Fibroblast of villous mesenchyme (primary cell): ENCODE data around the gene CALR3. TPM values are rescaled to one million over a fixed set of nuclear protein-coding genes. Genes with fewer than 3 reads are reported as not detected.
"Not testable (repeated sequence)": the region's sequence is repeated elsewhere in the genome, so short reads cannot be mapped to it uniquely, and the experiment has no call there.

ENCODE experiments used
- DNase-seq: peaks from one replicate; pipeline ENCODE4 v3.0.0-alpha.2; 2010; ENCODE audit warnings: low read depth
- H3K4me3 ChIP-seq: 2 replicates; pipeline ENCODE4 v1.5.1; 2011; ENCODE audit warnings: low read depth, mild to moderate bottlenecking, low read length
- total RNA-seq: library from RNA; depleted of rRNA; stranded (reverse); fragments of >200 nt; gene quantifications from 2 replicates; pipeline ENCODE4 v1.2.3, GENCODE V29; 2012
- TF ChIP-seq, protein P1 (sequence below): IDR thresholded peaks from 2 replicates; pipeline ENCODE4 v1.5.1; 2012; ENCODE audit warnings: low read depth, mild to moderate bottlenecking, low read length; ENCODE audit not compliant: insufficient read depth

CALR3 gene, protein sequence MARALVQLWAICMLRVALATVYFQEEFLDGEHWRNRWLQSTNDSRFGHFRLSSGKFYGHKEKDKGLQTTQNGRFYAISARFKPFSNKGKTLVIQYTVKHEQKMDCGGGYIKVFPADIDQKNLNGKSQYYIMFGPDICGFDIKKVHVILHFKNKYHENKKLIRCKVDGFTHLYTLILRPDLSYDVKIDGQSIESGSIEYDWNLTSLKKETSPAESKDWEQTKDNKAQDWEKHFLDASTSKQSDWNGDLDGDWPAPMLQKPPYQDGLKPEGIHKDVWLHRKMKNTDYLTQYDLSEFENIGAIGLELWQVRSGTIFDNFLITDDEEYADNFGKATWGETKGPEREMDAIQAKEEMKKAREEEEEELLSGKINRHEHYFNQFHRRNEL
- total RNA-seq, result not detected in 2 replicates

DNA sequence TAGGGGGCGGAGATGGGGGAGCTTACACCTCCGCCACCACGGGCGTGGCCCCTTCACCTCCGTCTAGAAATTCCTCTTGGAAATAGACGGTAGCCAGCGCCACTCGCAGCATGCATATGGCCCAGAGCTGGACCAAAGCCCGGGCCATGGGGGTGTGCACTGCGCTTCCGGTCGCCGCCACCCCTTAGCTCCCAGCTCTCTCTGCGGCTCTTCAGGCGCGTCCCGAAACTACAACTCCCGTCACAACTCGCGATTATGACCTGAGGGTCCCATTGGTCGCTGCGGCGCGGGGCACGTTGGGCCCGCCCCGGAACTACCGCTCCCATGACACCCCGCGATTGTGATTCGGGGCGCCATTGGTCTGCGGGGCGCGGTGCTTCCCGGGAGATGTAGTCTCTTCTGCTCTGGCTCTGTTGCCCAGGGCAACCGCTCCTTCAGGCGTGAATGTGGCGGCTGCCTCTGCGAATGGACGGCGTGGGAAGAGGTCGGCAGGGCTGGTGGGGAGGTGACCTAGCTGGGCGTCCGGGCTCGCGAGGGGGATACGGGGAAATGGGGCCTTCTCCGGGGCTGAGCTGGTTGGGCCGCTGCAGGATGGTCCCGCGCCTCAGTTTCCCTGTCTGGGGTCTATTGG, at the start of gene CALR3, which contains the start of gene C19orf44:
CALR3 (minus strand) TSS at position 186 of the 631 bp plus-strand sequence; CDS start at position 148, 38 bp downstream.
C19orf44 (plus strand) TSS at position 413 of the 631 bp plus-strand sequence. CDS start 4,399 bp downstream, outside the sequence.
- peak; percentile 99 for DNase-seq
- H3K4me3 ChIP-seq, result peak within 1 kb of the TSS; percentile 76
- TF ChIP-seq, protein P1, sequence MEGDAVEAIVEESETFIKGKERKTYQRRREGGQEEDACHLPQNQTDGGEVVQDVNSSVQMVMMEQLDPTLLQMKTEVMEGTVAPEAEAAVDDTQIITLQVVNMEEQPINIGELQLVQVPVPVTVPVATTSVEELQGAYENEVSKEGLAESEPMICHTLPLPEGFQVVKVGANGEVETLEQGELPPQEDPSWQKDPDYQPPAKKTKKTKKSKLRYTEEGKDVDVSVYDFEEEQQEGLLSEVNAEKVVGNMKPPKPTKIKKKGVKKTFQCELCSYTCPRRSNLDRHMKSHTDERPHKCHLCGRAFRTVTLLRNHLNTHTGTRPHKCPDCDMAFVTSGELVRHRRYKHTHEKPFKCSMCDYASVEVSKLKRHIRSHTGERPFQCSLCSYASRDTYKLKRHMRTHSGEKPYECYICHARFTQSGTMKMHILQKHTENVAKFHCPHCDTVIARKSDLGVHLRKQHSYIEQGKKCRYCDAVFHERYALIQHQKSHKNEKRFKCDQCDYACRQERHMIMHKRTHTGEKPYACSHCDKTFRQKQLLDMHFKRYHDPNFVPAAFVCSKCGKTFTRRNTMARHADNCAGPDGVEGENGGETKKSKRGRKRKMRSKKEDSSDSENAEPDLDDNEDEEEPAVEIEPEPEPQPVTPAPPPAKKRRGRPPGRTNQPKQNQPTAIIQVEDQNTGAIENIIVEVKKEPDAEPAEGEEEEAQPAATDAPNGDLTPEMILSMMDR, result peak; percentile 9

DNA sequence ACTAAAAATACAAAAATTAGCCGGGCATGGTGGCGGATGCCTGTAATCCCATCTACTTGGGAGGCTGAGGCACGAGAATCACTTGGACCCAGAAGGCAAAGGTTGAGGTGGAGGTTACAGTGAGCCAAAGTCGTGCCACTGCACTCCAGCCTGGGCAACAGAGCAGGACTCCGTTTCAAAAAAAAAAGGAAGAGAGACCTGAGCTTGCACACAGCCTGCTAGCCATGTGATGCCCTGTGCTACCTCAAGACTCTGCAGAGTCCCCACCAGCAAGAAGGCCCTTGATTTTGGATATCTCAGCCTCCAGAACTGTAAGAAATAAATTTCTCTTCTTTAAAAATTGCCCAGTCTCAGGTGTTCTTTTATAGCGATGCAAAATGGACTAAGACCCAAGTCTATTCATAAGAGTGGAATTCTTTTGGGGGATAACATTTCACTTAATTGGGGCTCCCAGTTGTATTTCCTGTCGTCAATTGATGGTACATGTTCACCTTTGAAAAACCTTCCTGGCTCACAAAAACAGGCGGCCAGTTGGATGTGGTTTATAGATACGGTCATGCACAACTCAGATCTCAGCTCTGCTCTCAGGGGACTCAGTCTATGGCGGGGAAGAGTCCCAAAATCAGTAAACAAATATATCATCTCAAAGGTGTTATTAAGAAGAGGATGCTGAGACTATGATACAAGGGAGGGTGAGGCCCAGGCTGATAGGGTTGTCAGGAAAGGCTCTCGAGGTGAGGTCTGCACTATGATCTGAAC, 48.7 kb upstream of the CALR3 start:
- DNase-seq, result no peak
- TF ChIP-seq, protein P1, result no peak
- no peak overlapping the region for H3K4me3 ChIP-seq

DNA sequence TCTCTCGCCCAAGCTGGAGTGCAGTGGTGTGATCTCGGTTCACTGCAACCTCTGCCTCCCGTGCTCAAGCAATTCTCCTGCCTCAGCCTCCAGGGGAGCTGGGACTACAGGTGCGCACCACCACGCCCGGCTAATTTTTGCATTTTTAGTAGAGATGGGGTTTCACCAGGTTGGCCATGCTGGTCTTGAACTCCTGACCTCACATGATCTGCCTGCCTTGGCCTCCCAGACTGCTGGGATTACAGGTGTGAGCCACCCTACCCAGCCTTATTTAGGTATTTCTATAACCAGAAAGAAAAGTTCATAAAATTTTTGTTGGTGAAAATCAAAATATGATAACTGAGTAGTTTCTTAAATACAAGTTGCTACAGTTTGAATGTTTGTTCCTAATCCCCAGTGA, 47.8 kb upstream of the CALR3 start:
- not testable (repeated sequence) for H3K4me3 ChIP-seq, DNase-seq

DNA sequence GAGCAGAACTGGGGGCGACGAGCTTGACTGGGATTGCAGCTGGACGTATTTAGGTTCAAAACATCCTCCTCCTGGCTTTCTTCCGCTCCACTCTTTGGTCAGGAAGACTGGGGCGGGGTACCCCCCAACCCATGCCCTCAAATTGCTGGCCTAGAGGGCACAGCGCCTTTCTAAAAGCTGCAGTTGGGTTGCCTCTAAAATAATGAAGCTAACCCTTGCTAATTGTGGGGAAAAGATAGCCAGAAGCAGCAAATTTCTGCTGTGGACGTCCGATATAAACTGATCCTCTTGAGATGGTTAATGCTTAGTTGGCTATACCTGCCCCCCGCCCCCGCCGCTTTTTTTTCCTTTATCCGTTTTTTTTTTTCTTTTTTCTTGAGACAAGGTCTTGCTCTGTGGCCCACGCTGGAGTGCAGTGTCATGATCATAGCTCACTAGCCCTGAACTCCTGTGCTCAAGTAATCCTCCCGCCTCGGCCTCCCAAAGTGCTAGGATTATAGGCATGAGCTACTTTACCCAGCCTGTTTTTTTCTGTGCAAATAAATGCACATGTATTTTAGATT, 47.0 kb upstream of the CALR3 start:
- TF ChIP-seq, protein P1, result no peak
- peak overlapping the region; percentile 95 for H3K4me3 ChIP-seq
- peak; percentile 5 for DNase-seq

DNA sequence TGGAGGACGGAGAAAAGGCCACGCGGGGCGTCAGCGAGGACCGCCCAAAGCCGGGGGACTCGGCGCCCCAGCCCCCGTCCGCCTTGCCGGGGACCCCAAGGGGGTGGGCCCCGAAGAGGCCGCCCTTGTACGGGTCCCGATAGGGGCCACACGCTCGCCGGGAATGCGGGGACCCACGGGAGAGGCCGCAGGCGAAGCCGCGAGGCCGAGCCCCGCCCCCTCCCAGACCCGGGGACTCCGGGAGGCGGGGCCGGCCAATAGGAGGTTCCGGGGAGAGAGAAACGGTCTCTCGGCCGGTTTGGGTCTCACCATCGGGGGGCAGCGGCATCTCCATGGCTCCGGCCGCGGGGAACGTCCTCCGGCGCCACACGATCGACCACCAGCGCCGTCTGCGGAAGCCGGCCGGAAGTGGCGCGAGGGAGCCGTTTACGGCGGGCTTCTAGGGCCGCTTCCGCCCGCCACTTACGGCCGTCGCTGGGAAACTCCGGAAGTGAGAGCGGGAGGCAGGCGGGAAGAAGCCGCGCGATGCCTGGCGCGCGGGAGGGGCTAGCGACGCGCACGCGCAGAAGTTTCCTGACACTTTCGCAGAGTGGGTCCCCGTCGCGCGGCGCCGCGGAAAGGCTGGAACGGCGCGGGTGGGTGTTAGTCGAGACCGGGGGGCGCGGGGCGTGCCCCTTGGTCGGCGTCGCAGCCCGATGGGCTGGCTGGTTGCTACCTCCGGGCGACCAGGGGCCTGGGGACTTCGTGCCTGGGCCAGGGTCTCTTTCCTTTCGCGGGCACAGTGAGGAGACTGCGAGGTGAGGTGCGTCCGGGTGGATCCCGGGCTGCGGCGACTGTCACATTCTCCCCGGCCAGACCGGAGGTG, 46.3 kb upstream of the CALR3 start, which contains the start of gene CHERP:
CHERP (minus strand) TSS at position 393 of the 865 bp plus-strand sequence; CDS start at position 334, 59 bp downstream.
- TF ChIP-seq, protein P1, result no peak
- H3K4me3 ChIP-seq, result peak within 1 kb of the TSS; percentile 95
- DNase-seq, result peak; percentile 94

DNA sequence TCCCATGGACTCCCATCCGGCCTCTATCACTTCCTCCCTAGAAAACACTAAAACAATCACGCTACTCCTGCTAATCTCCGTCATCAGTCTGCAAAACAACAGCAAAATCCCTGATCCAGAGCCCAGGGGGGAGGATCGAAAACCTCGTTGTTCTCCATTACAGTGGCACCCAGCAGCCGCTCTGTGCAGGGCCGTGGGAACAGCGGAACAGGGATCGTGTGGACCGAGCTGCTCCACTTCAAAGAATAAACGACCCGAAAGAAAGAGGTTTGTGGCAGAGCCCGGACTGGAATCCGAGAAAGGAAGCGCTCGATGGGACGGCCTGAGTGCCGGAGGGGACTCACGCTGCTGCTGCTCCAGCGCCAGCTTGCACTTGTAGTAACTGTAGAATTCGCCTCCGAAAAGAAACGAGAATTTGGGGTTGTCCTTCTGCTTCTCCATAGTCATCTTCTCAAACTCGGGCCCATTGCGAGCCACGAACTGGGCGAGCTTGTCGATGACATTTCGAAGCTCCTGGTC, 45.6 kb upstream of the CALR3 start:
- peak overlapping the region; percentile 95 for H3K4me3 ChIP-seq
- DNase-seq, result peak; percentile 40
- TF ChIP-seq, protein P1, result no peak
